HCT116 (cell line): ENCODE data around the gene TFEB. TPM values are rescaled to one million over a fixed set of nuclear protein-coding genes. Genes with fewer than 3 reads are reported as not detected.

Experiments
- ATAC-seq: fragments of 200-7000 bp; cut with Tn5 transposase; 2 replicates; pipeline ENCODE4 v1.9.1; 2020; ENCODE audit warnings: mild to moderate bottlenecking, moderate library complexity
- BruUV-seq: library from RNA; stranded (reverse); fragments of 400-500 nt; replicated peaks from 2 replicates; lab custom pipeline; 2021; lab: Mats Ljungman, UMichigan
- CTCF ChIA-PET: fragments of 300-600 bp; sonication (Branson Sonifier 250); formaldehyde crosslinking; loops from one replicate; lab custom pipeline; 2021; ENCODE audit warnings: antibody characterized with exemption; lab: Charles Lee
- POLR2A ChIA-PET: fragments of 300-600, 350-600 bp; sonication (Branson Sonifier 250); formaldehyde crosslinking; loops from one replicate; lab custom pipeline; 2021; ENCODE audit warnings: antibody characterized with exemption; lab: Charles Lee
- RAD21 ChIA-PET, 2 experiments: fragments of 300-600 bp; sonication (Branson Sonifier 250); formaldehyde crosslinking; loops; one replicate each; lab custom pipeline; 2023; ENCODE audit warnings: low total read pairs in 2 of 2; ENCODE audit not compliant: uncharacterized antibody in 2 of 2, unreplicated experiment in 2 of 2, low non-redundant PET in 1 of 2; lab: Charles Lee
- DNase-seq: peaks from one replicate; pipeline ENCODE4 v3.0.0-alpha.2; 2010; ENCODE audit warnings: low read depth, low spot score
- H2AFZ ChIP-seq: fragments of 200-600 bp; shearing (Covaris generic), sonication (generic); 2 replicates; pipeline ENCODE4 v1.6.1; 2017; ENCODE audit warnings: low read depth, mixed run types, mixed read lengths, antibody characterized with exemption, low read length; ENCODE audit not compliant: poor library complexity, severe bottlenecking
- H3K27ac ChIP-seq: 2 replicates; pipeline ENCODE4 v1.5.1; 2012; ENCODE audit warnings: low read depth, low read length
- H3K27me3 ChIP-seq: fragments of 200-600 bp; sonication (generic); 2 replicates; pipeline ENCODE4 v1.6.1; 2016; ENCODE audit warnings: mixed run types, low read length, mixed read lengths; ENCODE audit not compliant: insufficient read depth
- H3K36me3 ChIP-seq, 2 experiments: fragments of 200-500 bp in 1 of 2; fragments of 200-600 bp in 1 of 2; sonication (Bioruptor generic) in 1 of 2; sonication (generic) in 1 of 2; 2 replicates each; pipeline versions ENCODE4 v1.5.1 to v1.6.1; 2014 to 2016; ENCODE audit warnings: low read length in 2 of 2, inconsistent platforms in 1 of 2, mixed read lengths in 1 of 2, mixed run types in 1 of 2; ENCODE audit not compliant: insufficient read depth in 2 of 2, control insufficient read depth in 1 of 2
- H3K4me1 ChIP-seq, 2 experiments: fragments of 200-600 bp in 1 of 2; sonication (generic) in 1 of 2; 2 replicates each; pipeline versions ENCODE4 v1.5.1 to v1.6.1; 2012 to 2017; ENCODE audit warnings: low read length in 2 of 2, inconsistent platforms in 1 of 2, mild to moderate bottlenecking in 1 of 2, mixed read lengths in 1 of 2, mixed run types in 1 of 2, moderate library complexity in 1 of 2; ENCODE audit not compliant: insufficient read depth in 2 of 2, control insufficient read depth in 1 of 2
- H3K4me2 ChIP-seq: fragments of 200-600 bp; sonication (generic); 2 replicates; pipeline ENCODE4 v1.6.1; 2017; ENCODE audit warnings: mixed run types, low read length, mixed read lengths
- H3K4me3 ChIP-seq, 2 experiments: fragments of 200-600 bp in 1 of 2; sonication (generic) in 1 of 2; replicated peaks in 1 of 2; 2 replicates each; pipeline ENCODE4 v1.5.1; 2011 to 2016; ENCODE audit warnings: low read length in 2 of 2, control low read depth in 1 of 2, low read depth in 1 of 2, mild to moderate bottlenecking in 1 of 2, mixed read lengths in 1 of 2, mixed run types in 1 of 2
- H3K79me2 ChIP-seq: fragments of 200-600 bp; sonication (generic); 2 replicates; pipeline ENCODE4 v1.6.1; 2017; ENCODE audit warnings: mild to moderate bottlenecking, mixed run types, low read length, moderate library complexity, mixed read lengths; ENCODE audit not compliant: insufficient read depth
- H3K9ac ChIP-seq: fragments of 200-600 bp; sonication (generic); 2 replicates; pipeline ENCODE4 v1.6.1; 2016; ENCODE audit warnings: low read length, mixed read lengths
- H3K9me2 ChIP-seq: fragments of 200-600 bp; sonication (generic), shearing (Covaris generic); 2 replicates; pipeline ENCODE4 v1.6.1; 2017; ENCODE audit warnings: mixed run types, mild to moderate bottlenecking, moderate library complexity; ENCODE audit not compliant: insufficient read depth
- H3K9me3 ChIP-seq, 2 experiments: fragments of 200-500 bp in 1 of 2; fragments of 200-600 bp in 1 of 2; sonication (Bioruptor generic) in 1 of 2; sonication (generic) in 1 of 2; 2 replicates each; pipeline ENCODE4 v1.6.1; 2014 to 2017; ENCODE audit warnings: low read length in 2 of 2, mixed read lengths in 2 of 2, inconsistent platforms in 1 of 2, low read depth in 1 of 2, mild to moderate bottlenecking in 1 of 2, mixed run types in 1 of 2, moderate library complexity in 1 of 2; ENCODE audit not compliant: control insufficient read depth in 1 of 2, insufficient read depth in 1 of 2
- H4K20me1 ChIP-seq: fragments of 200-600 bp; sonication (generic), shearing (Covaris generic); 2 replicates; pipeline ENCODE4 v1.6.1; 2017; ENCODE audit warnings: mixed run types, mild to moderate bottlenecking, moderate library complexity; ENCODE audit not compliant: insufficient read depth
- ELF1 ChIP-seq: IDR thresholded peaks from 2 replicates; pipeline ENCODE4 v1.6.1; 2012; ENCODE audit warnings: low read depth, borderline replicate concordance
- EZH2 ChIP-seq: fragments of 200-600 bp; sonication (generic); IDR thresholded peaks from 2 replicates; pipeline ENCODE4 v1.6.1; 2017; ENCODE audit warnings: antibody characterized with exemption, mixed run types
- EZH2phosphoT487 ChIP-seq: fragments of 200-600 bp; IDR thresholded peaks from 2 replicates; pipeline ENCODE4 v1.6.1; 2018; ENCODE audit warnings: antibody characterized with exemption, borderline replicate concordance
- FOSL1 ChIP-seq: IDR thresholded peaks from 2 replicates; pipeline ENCODE4 v1.6.1; 2012; ENCODE audit warnings: low read depth
- JUND ChIP-seq: IDR thresholded peaks from 2 replicates; pipeline ENCODE4 v1.6.1; 2012
- POLR2A ChIP-seq: IDR thresholded peaks from 2 replicates; pipeline ENCODE4 v1.7.0; 2011; ENCODE audit warnings: borderline replicate concordance; ENCODE audit not compliant: insufficient read depth, insufficient read length; ENCODE audit errors: extremely low read depth
- RAD21 ChIP-seq: IDR thresholded peaks from 2 replicates; pipeline ENCODE4 v1.6.1; 2012; ENCODE audit warnings: low read depth, mild to moderate bottlenecking
- SRF ChIP-seq: IDR thresholded peaks from 2 replicates; pipeline ENCODE4 v1.6.1; 2012; ENCODE audit warnings: low read depth
- TCF7L2 ChIP-seq: IDR thresholded peaks from 2 replicates; pipeline ENCODE4 v1.7.0; 2011; ENCODE audit warnings: borderline replicate concordance, inconsistent platforms; ENCODE audit not compliant: insufficient read depth, insufficient read length; ENCODE audit errors: extremely low read depth
- YY1 ChIP-seq: IDR thresholded peaks from 2 replicates; pipeline ENCODE4 v1.6.1; 2011; ENCODE audit warnings: low read length, low read depth, moderate library complexity, mild to moderate bottlenecking; ENCODE audit not compliant: insufficient replicate concordance; ENCODE audit errors: extremely low read depth
- ZNF274 ChIP-seq: fragments of 200-500 bp; sonication (Bioruptor generic); IDR thresholded peaks from 2 replicates; pipeline ENCODE4 v1.6.1; 2014; ENCODE audit warnings: mild to moderate bottlenecking, low read depth, low read length, inconsistent platforms
- intact Hi-C: fragments of 100-400 bp; cut with micrococcal nuclease; formaldehyde crosslinking; loops from 2 replicates; pipeline ENCODE4 v1.10.0; 2022
- total RNA-seq: library from RNA; stranded (reverse); gene quantifications from one replicate; pipeline ENCODE4 v1.2.1, GENCODE V29; 2021; ENCODE audit not compliant: unreplicated experiment
- TF ChIP-seq, protein P1 (sequence below): IDR thresholded peaks from 2 replicates; pipeline ENCODE4 v1.6.1; 2012
- TF ChIP-seq, protein P2 (sequence below): IDR thresholded peaks from 2 replicates; pipeline ENCODE4 v1.6.1; 2012; ENCODE audit warnings: low read depth

Gene TFEB
- total RNA-seq, 1 experiment from 2014 or later: 4.8 TPM

DNA sequence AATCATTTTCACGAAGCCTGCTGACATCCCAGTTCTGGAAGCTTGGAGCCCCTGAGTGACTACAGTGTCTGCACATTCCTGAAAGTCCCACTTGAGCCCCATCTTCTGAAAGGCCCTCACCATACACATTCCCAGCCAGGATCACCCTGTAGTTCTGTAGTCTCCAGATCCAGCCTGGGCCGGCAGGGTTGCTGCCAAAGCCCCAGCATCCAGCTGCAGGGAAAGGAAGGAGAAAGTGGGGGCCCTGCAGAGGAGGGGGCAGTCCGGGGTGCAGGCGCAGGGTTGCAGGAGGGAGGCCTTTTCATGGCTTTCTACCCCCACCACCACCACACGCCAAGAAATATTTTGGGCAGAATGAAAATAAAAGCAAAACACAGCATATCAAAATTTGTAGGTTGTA lies 71.1 kb downstream of the TFEB start:
- Histone ChIP-seq H3K4me3 (no peak overlapping the region), H3K27ac (no peak overlapping the region), H3K4me1 (no peaks in the 10 kb centered on the region), H4K20me1 (no peaks in the 10 kb centered on the region), H3K36me3 (no peaks in the 10 kb centered on the region), H3K9me3 (no peaks in the 10 kb centered on the region), H3K79me2 (no peaks in the 10 kb centered on the region), H2AFZ (no peak overlapping the region), H3K9ac (no peak overlapping the region), H3K27me3 (peaks cover 10% of the 10 kb centered on the region), H3K9me2 (no peaks in the 10 kb centered on the region), H3K4me2 (no peak overlapping the region)
- CTCF ChIA-PET: no interaction called here
- POLR2A ChIA-PET: no interaction called here
- DNase-seq (no peak), ATAC-seq (no peak)
- RAD21 ChIA-PET: no interaction called here
- no TSS peak for BruUV-seq
- TF ChIP-seq EZH2phosphoT487: no peak
- TF ChIP-seq POLR2A: no peak
- no peak for TF ChIP-seq FOSL1
- TF ChIP-seq, protein P1, sequence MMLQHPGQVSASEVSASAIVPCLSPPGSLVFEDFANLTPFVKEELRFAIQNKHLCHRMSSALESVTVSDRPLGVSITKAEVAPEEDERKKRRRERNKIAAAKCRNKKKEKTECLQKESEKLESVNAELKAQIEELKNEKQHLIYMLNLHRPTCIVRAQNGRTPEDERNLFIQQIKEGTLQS: no peak
- TF ChIP-seq YY1: no peak
- TF ChIP-seq EZH2: no peak
- TF ChIP-seq ELF1: no peak
- TF ChIP-seq ZNF274: no peak
- no peak for TF ChIP-seq TCF7L2
- TF ChIP-seq JUND: no peak
- TF ChIP-seq, protein P2, sequence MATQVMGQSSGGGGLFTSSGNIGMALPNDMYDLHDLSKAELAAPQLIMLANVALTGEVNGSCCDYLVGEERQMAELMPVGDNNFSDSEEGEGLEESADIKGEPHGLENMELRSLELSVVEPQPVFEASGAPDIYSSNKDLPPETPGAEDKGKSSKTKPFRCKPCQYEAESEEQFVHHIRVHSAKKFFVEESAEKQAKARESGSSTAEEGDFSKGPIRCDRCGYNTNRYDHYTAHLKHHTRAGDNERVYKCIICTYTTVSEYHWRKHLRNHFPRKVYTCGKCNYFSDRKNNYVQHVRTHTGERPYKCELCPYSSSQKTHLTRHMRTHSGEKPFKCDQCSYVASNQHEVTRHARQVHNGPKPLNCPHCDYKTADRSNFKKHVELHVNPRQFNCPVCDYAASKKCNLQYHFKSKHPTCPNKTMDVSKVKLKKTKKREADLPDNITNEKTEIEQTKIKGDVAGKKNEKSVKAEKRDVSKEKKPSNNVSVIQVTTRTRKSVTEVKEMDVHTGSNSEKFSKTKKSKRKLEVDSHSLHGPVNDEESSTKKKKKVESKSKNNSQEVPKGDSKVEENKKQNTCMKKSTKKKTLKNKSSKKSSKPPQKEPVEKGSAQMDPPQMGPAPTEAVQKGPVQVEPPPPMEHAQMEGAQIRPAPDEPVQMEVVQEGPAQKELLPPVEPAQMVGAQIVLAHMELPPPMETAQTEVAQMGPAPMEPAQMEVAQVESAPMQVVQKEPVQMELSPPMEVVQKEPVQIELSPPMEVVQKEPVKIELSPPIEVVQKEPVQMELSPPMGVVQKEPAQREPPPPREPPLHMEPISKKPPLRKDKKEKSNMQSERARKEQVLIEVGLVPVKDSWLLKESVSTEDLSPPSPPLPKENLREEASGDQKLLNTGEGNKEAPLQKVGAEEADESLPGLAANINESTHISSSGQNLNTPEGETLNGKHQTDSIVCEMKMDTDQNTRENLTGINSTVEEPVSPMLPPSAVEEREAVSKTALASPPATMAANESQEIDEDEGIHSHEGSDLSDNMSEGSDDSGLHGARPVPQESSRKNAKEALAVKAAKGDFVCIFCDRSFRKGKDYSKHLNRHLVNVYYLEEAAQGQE: no peak
- no peak for TF ChIP-seq SRF
- no peak for TF ChIP-seq RAD21
- intact Hi-C loops: no loop called here
